Hepatocyte (in vitro differentiated cells): ENCODE results near the gene MAP2. TPM values are rescaled to one million over a fixed set of nuclear protein-coding genes. Genes with fewer than 3 reads are reported as not detected.

Source experiments
- DNase-seq: peaks from one replicate; pipeline ENCODE4 v3.0.0-alpha.2; 2016; ENCODE audit warnings: low spot score
- H2AFZ ChIP-seq: fragments of 200-600 bp; sonication (generic); 2 replicates; pipeline ENCODE4 v1.6.0; 2016; ENCODE audit warnings: antibody characterized with exemption, mild to moderate bottlenecking
- H3K27ac ChIP-seq: fragments of 200-600 bp; sonication (generic); 2 replicates; pipeline ENCODE4 v1.5.1; 2016; ENCODE audit warnings: mild to moderate bottlenecking
- H3K27me3 ChIP-seq: fragments of 200-600 bp; sonication (generic); 2 replicates; pipeline ENCODE4 v1.6.1; 2016
- H3K36me3 ChIP-seq: fragments of 200-600 bp; sonication (generic); replicated peaks from 2 replicates; pipeline ENCODE4 v1.5.1; 2016; ENCODE audit warnings: low read depth; ENCODE audit not compliant: insufficient read depth
- H3K4me1 ChIP-seq: fragments of 200-600 bp; sonication (generic); 2 replicates; pipeline ENCODE4 v1.5.1; 2016; ENCODE audit warnings: mild to moderate bottlenecking, moderate library complexity; ENCODE audit not compliant: insufficient read depth
- H3K4me2 ChIP-seq: fragments of 200-600 bp; sonication (generic); 2 replicates; pipeline ENCODE4 v1.6.0; 2016
- H3K4me3 ChIP-seq: fragments of 200-600 bp; sonication (generic); 2 replicates; pipeline ENCODE4 v1.5.1; 2016; ENCODE audit warnings: mild to moderate bottlenecking
- H3K79me2 ChIP-seq: fragments of 200-600 bp; sonication (generic); 2 replicates; pipeline ENCODE4 v1.6.0; 2017; ENCODE audit warnings: mild to moderate bottlenecking
- H3K9me2 ChIP-seq: fragments of 200-600 bp; sonication (generic); replicated peaks from 2 replicates; pipeline ENCODE4 v1.6.0; 2017; ENCODE audit warnings: mild to moderate bottlenecking; ENCODE audit not compliant: insufficient read depth
- H3K9me3 ChIP-seq: fragments of 200-600 bp; sonication (generic); 2 replicates; pipeline ENCODE4 v1.5.1; 2016; ENCODE audit warnings: low read depth, mild to moderate bottlenecking
- H4K20me1 ChIP-seq: fragments of 200-600 bp; sonication (generic); 2 replicates; pipeline ENCODE4 v1.6.0; 2016; ENCODE audit warnings: mild to moderate bottlenecking; ENCODE audit not compliant: insufficient read depth, poor library complexity, severe bottlenecking
- CTCF ChIP-seq: fragments of 200-600 bp; sonication (generic); IDR thresholded peaks from 2 replicates; pipeline ENCODE4 v1.5.1; 2016; ENCODE audit warnings: antibody characterized with exemption, mild to moderate bottlenecking; ENCODE audit not compliant: poor library complexity
- EZH2 ChIP-seq: fragments of 200-600 bp; sonication (generic); IDR thresholded peaks from 2 replicates; pipeline ENCODE4 v1.6.1; 2016; ENCODE audit warnings: antibody characterized with exemption, mild to moderate bottlenecking, borderline replicate concordance
- EZH2phosphoT487 ChIP-seq: fragments of 200-600 bp; sonication (generic); IDR thresholded peaks from one replicate; pipeline ENCODE4 v1.6.1; 2018; ENCODE audit warnings: antibody characterized with exemption, mild to moderate bottlenecking, low read depth, moderate library complexity; ENCODE audit not compliant: unreplicated experiment, severe bottlenecking
- WGBS: methylation state at CpG from one replicate; pipeline ENCODE4 v1.1.6; 2016; ENCODE audit warnings: low lambda C conversion rate; ENCODE audit errors: missing lambda C conversion rate; 5-methylcytosine and 5-hydroxymethylcytosine counted together
- polyA plus RNA-seq: library from polyadenylated mRNA; unstranded; fragments of >200 nt; fragmentation: Nextera tagmentation; extraction: Ambion mirVana; gene quantifications from 2 replicates; pipeline ENCODE4 v1.2.1, GENCODE V29; 2016
- total RNA-seq: library from RNA; depleted of rRNA; stranded (reverse); fragments of >200 nt; gene quantifications from 2 replicates; pipeline ENCODE4 v1.2.3, GENCODE V29; 2014

MAP2 gene
- total and polyA plus RNA-seq, 2 experiments from 2014 or later = 4.6 to 5.8 TPM

- Histone ChIP-seq H3K27me3 (no peaks in the 10 kb centered on the region), H3K9me2 (no peaks in the 10 kb centered on the region), H3K9me3 (no peaks in the 10 kb centered on the region), H3K27ac (no peak overlapping the region), H3K36me3 (no peaks in the 10 kb centered on the region), H3K4me1 (no peaks in the 10 kb centered on the region), H2AFZ (no peak overlapping the region), H3K79me2 (no peaks in the 10 kb centered on the region), H3K4me2 (no peak overlapping the region), H3K4me3 (no peak overlapping the region), H4K20me1 (no peaks in the 10 kb centered on the region)
- peak; percentile 32 for DNase-seq
- TF ChIP-seq EZH2 = no peak
- TF ChIP-seq EZH2phosphoT487 = no peak
- TF ChIP-seq CTCF = peak; percentile 60
- WGBS = 56% methylated on average over 4 of the region's 4 CpGs
Observed at GRCh38 chr2:209577376-209578357, 153.8 kb downstream of the MAP2 start.

GRCh38 chr2:209578394-209579001, 154.7 kb downstream of the MAP2 start:
- no peaks in the 10 kb centered on the region for H3K4me1 ChIP-seq
- 72% methylated on average over 3 of the region's 3 CpGs for whole genome bisulfite sequencing

GRCh38 chr2:209579230-209579749, 155.4 kb downstream of the MAP2 start:
- Histone ChIP-seq H3K27ac (no peak overlapping the region), H2AFZ (peak overlapping the region; percentile 1), H3K4me3 (no peak overlapping the region), H4K20me1 (no peaks in the 10 kb centered on the region), H3K36me3 (no peaks in the 10 kb centered on the region), H3K79me2 (no peaks in the 10 kb centered on the region), H3K4me1 (no peaks in the 10 kb centered on the region), H3K9me3 (no peaks in the 10 kb centered on the region), H3K27me3 (no peaks in the 10 kb centered on the region), H3K9me2 (no peaks in the 10 kb centered on the region), H3K4me2 (peak overlapping the region; percentile 63)
- WGBS = 48% methylated on average over 17 of the region's 17 CpGs
- DNase-seq = no peak
- TF ChIP-seq EZH2 = no peak
- TF ChIP-seq EZH2phosphoT487 = no peak
- TF ChIP-seq CTCF = no peak

More at GRCh38 chr2:209578394-209579001, 154.7 kb downstream of the MAP2 start:
- Histone ChIP-seq H2AFZ (no peak overlapping the region), H4K20me1 (no peaks in the 10 kb centered on the region), H3K27me3 (no peaks in the 10 kb centered on the region), H3K27ac (no peak overlapping the region), H3K4me2 (peak overlapping the region; percentile 63), H3K79me2 (no peaks in the 10 kb centered on the region), H3K36me3 (no peaks in the 10 kb centered on the region), H3K9me3 (no peaks in the 10 kb centered on the region), H3K4me3 (no peak overlapping the region), H3K9me2 (no peaks in the 10 kb centered on the region)
- no peak for TF ChIP-seq EZH2phosphoT487
- no peak for TF ChIP-seq CTCF
- TF ChIP-seq EZH2 = no peak
- no peak for DNase-seq
